Measurements from ENCODE around the gene SLC4A1. TPM values are rescaled to one million over a fixed set of nuclear protein-coding genes. Genes with fewer than 3 reads are reported as not detected.
A peak's percentile ranks its signal among the peaks of the same experiment; 100 is the strongest.

The SLC4A1 gene
- total and polyA plus RNA-seq, 2 of the 13 experiments (the other 11 are each of a cell fraction or from before 2014, with no cell fraction given) = not detected

DNA sequence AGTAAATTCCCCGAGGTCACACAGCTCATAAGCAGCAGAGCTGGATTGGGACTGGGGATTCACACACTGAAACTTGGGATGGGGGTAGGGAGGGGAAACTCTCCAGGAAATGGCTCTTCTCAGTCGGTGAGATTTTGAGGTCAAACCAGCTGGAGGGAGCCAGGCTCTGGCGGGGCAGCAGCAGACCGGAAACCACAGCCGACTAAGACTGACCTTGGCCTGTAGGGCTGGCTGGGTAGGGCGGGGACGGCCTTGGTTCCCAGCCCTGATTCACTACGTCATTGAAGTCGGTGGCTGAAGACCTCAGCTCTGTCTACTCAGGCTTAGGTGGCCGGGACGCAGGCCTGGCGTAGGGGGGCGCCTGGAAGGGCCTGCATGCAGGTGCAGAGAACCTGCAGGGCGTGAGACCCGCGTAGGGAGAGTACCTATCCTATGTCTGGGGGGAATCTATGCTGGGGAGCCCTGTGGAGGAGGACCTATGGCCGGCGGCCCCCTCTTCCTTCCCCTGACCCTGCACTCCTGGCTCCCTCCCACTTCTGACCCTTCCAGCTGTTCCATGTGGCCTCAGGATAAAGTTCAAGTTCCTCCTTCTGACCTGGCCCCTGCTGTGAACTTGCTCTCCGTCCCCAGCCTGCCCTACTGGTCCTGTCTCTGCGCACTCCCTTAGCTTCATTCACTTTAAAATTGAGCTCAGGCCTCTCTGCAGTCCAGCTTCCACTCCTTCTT, 11.9 kb upstream of the SLC4A1 start (continued):
- TF ChIP-seq SRY (CRISPR knock-in tag; IDR thresholded peaks at IDR 0.05) = no peak; the same call in 1 of the 2 replicates
- no peak for TF ChIP-seq CBX2 (IDR thresholded peaks at IDR 0.05; ENCODE audit: low read depth, low read length)
- TF ChIP-seq CBX2 (CRISPR knock-in tag; IDR thresholded peaks at IDR 0.05; ENCODE audit: low read depth) = no peak
- TF ChIP-seq NCOA1 (CRISPR knock-in tag; IDR thresholded peaks at IDR 0.05) = 0 out of 2 replicates have a peak, but pooled peaks have one; percentile 29
- TF ChIP-seq ZNF30 (CRISPR knock-in tag; IDR thresholded peaks at IDR 0.05) = no peak
- no peak for TF ChIP-seq KLF11 (CRISPR knock-in tag; IDR thresholded peaks at IDR 0.05)
- no peak for TF ChIP-seq RCOR2 (CRISPR knock-in tag; IDR thresholded peaks at IDR 0.05)
- TF ChIP-seq FIP1L1 (IDR thresholded peaks at IDR 0.05; ENCODE audit: borderline replicate concordance, insufficient read depth, low read depth, low read length) = no peak
- TF ChIP-seq, protein P1, sequence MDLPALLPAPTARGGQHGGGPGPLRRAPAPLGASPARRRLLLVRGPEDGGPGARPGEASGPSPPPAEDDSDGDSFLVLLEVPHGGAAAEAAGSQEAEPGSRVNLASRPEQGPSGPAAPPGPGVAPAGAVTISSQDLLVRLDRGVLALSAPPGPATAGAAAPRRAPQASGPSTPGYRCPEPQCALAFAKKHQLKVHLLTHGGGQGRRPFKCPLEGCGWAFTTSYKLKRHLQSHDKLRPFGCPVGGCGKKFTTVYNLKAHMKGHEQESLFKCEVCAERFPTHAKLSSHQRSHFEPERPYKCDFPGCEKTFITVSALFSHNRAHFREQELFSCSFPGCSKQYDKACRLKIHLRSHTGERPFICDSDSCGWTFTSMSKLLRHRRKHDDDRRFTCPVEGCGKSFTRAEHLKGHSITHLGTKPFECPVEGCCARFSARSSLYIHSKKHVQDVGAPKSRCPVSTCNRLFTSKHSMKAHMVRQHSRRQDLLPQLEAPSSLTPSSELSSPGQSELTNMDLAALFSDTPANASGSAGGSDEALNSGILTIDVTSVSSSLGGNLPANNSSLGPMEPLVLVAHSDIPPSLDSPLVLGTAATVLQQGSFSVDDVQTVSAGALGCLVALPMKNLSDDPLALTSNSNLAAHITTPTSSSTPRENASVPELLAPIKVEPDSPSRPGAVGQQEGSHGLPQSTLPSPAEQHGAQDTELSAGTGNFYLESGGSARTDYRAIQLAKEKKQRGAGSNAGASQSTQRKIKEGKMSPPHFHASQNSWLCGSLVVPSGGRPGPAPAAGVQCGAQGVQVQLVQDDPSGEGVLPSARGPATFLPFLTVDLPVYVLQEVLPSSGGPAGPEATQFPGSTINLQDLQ (CRISPR knock-in tag; IDR thresholded peaks at IDR 0.05) = no peak
- TF ChIP-seq U2AF1 (optimal IDR thresholded peaks at IDR 0.05; ENCODE audit: low read depth, low read length) = no peak
- TF ChIP-seq ZNF556 (CRISPR knock-in tag; IDR thresholded peaks at IDR 0.05; ENCODE audit: borderline replicate concordance) = peak; percentile 65; the same call in 1 of the 2 replicates
- no peak for TF ChIP-seq TARDBP (CRISPR knock-in tag; IDR thresholded peaks at IDR 0.05)
- no peak for TF ChIP-seq ZNF775 (CRISPR knock-in tag; IDR thresholded peaks at IDR 0.05; ENCODE audit: borderline replicate concordance)
- TF ChIP-seq TSC22D2 (CRISPR knock-in tag; IDR thresholded peaks at IDR 0.05; ENCODE audit: borderline replicate concordance) = no peak
- no peak for TF ChIP-seq ZNF660 (CRISPR knock-in tag; IDR thresholded peaks at IDR 0.05; ENCODE audit: borderline replicate concordance, low read depth)
- peak; percentile 69; the same call in 1 of the 2 replicates for TF ChIP-seq CBX5 (CRISPR knock-in tag; IDR thresholded peaks at IDR 0.05; ENCODE audit: borderline replicate concordance)
- no peak for TF ChIP-seq ZNF766 (CRISPR knock-in tag; IDR thresholded peaks at IDR 0.05; ENCODE audit: borderline replicate concordance)
- no peak for TF ChIP-seq NR1H2 (CRISPR knock-in tag; IDR thresholded peaks at IDR 0.05; ENCODE audit: borderline replicate concordance, low read depth)
- TF ChIP-seq ZNF788 (CRISPR knock-in tag; IDR thresholded peaks at IDR 0.05; ENCODE audit: borderline replicate concordance) = no peak; the same call in 1 of the 2 replicates
- TF ChIP-seq, protein P2, sequence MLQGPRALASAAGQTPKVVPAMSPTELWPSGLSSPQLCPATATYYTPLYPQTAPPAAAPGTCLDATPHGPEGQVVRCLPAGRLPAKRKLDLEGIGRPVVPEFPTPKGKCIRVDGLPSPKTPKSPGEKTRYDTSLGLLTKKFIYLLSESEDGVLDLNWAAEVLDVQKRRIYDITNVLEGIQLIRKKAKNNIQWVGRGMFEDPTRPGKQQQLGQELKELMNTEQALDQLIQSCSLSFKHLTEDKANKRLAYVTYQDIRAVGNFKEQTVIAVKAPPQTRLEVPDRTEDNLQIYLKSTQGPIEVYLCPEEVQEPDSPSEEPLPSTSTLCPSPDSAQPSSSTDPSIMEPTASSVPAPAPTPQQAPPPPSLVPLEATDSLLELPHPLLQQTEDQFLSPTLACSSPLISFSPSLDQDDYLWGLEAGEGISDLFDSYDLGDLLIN (CRISPR knock-in tag; IDR thresholded peaks at IDR 0.05; ENCODE audit: borderline replicate concordance) = no peak
- no peak for TF ChIP-seq GPN1 (CRISPR knock-in tag; IDR thresholded peaks at IDR 0.05; ENCODE audit: borderline replicate concordance)
- no peak for TF ChIP-seq HOXA7 (CRISPR knock-in tag; IDR thresholded peaks at IDR 0.05)
- TF ChIP-seq JUN (CRISPR knock-in tag; IDR thresholded peaks at IDR 0.05) = no peak
- no peak; the same call in 1 of the 2 replicates for TF ChIP-seq MEIS1 (CRISPR knock-in tag; IDR thresholded peaks at IDR 0.05; ENCODE audit: borderline replicate concordance)
- no peak for TF ChIP-seq ONECUT2 (CRISPR knock-in tag; IDR thresholded peaks at IDR 0.05)
- peak; percentile 31; the same call in 1 of the 2 replicates for TF ChIP-seq NFKB2 (CRISPR knock-in tag; IDR thresholded peaks at IDR 0.05; ENCODE audit: borderline replicate concordance)
- no peak for TF ChIP-seq BRCA1 (CRISPR knock-in tag; IDR thresholded peaks at IDR 0.05)
